Measurements from ENCODE around the gene CDC42EP2. TPM values are rescaled to one million over a fixed set of nuclear protein-coding genes. Genes with fewer than 3 reads are reported as not detected.

CDC42EP2 gene
- total RNA-seq, 2 donors from 2014 or later, result 7.7 to 8.7 TPM

DNA sequence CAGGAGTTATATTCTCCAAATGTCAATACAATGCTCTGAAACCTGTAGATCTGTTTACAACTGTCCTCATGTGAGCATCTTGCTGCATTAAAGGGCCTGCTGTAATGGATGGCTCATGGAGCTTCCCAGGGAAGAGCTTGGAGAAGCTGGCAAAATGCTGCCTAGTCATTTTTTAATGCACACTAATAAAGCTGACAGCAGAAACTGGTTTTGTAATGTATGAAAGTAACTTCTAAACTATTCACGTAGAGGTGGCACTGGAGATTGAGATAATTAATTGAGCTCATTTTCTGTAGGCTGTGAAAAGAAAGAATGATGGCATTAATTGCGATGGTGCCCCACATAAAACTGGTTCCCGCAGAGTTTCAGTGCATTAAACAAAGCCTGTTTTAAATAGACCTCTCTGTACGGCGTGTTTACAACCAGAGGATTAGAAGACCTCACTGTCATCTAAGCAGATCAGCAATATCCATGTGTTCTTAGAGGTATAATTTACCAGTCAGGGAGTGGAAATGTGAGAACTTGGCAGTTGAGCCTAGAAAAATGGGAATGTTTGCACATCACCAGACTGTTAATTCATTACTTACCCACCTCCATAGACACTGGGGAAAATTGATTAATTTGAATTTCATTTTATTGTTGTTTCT lies 36.9 kb upstream of the CDC42EP2 start:
- no peak overlapping the region for H3K27ac ChIP-seq
- intact Hi-C loops (cut with DNase I), result loop anchor here (1.0 to 10.0 kb wide), 2 partner anchors 38 to 247 kb away; partner anchors contain the start of gene SCYL1

DNA sequence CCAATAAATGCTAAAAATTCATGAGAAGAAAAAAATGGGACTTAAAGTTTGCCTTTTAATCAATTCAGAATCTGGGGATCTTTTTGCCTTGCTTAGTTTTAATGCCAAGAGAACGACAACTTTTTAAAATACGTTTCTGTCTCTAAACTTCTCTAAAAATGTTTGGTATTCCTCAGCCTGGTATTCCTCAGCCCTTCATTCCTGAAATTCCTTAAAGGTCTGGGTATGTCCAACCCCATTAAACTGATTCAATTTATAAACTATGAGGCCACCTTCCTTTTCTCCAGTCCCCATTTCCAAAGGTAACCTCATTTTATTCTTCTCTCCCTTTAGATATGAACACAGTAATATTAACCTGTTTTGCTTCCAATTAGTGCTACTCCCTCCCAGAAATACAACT lies 36.3 kb upstream of the CDC42EP2 start:
- no peak overlapping the region for H3K4me3 ChIP-seq
- no peaks in the 10 kb centered on the region for H3K27me3 ChIP-seq (replicated peaks; ENCODE audit: insufficient read depth)
- no peaks in the 10 kb centered on the region for H3K9me3 ChIP-seq
- H3K36me3 ChIP-seq, result no peaks in the 10 kb centered on the region
- intact Hi-C loops (cut with DNase I), result loop anchor here (1.0 to 10.0 kb wide), 2 partner anchors 37 to 246 kb away; partner anchors contain the start of gene SCYL1
- DNase-seq (ENCODE audit: low spot score), result no peak
- H3K27ac ChIP-seq, result no peak overlapping the region
- 77% methylated on average over 2 of the region's 2 CpGs for WGBS
- TF ChIP-seq, protein P1, sequence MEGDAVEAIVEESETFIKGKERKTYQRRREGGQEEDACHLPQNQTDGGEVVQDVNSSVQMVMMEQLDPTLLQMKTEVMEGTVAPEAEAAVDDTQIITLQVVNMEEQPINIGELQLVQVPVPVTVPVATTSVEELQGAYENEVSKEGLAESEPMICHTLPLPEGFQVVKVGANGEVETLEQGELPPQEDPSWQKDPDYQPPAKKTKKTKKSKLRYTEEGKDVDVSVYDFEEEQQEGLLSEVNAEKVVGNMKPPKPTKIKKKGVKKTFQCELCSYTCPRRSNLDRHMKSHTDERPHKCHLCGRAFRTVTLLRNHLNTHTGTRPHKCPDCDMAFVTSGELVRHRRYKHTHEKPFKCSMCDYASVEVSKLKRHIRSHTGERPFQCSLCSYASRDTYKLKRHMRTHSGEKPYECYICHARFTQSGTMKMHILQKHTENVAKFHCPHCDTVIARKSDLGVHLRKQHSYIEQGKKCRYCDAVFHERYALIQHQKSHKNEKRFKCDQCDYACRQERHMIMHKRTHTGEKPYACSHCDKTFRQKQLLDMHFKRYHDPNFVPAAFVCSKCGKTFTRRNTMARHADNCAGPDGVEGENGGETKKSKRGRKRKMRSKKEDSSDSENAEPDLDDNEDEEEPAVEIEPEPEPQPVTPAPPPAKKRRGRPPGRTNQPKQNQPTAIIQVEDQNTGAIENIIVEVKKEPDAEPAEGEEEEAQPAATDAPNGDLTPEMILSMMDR (IDR thresholded peaks at IDR 0.05), result no peak
- TF ChIP-seq POLR2AphosphoS5 (IDR thresholded peaks at IDR 0.05), result no peak
- TF ChIP-seq POLR2A (IDR thresholded peaks at IDR 0.05), result no peak
- H3K4me1 ChIP-seq (replicated peaks), result no peaks in the 10 kb centered on the region

More for the DNA sequence above, 36.9 kb upstream of the CDC42EP2 start:
- TF ChIP-seq, protein P1 (IDR thresholded peaks at IDR 0.05), result no peak
- no peak for TF ChIP-seq POLR2AphosphoS5 (IDR thresholded peaks at IDR 0.05)
- TF ChIP-seq POLR2A (IDR thresholded peaks at IDR 0.05), result no peak
- WGBS, result 49% methylated on average over 5 of the region's 5 CpGs
- Histone ChIP-seq H3K4me1 (replicated peaks) (no peaks in the 10 kb centered on the region), H3K36me3 (no peaks in the 10 kb centered on the region), H3K27me3 (replicated peaks; ENCODE audit: insufficient read depth) (no peaks in the 10 kb centered on the region), H3K4me3 (no peak overlapping the region), H3K9me3 (no peaks in the 10 kb centered on the region)
- no peak for DNase-seq (ENCODE audit: low spot score)

DNA sequence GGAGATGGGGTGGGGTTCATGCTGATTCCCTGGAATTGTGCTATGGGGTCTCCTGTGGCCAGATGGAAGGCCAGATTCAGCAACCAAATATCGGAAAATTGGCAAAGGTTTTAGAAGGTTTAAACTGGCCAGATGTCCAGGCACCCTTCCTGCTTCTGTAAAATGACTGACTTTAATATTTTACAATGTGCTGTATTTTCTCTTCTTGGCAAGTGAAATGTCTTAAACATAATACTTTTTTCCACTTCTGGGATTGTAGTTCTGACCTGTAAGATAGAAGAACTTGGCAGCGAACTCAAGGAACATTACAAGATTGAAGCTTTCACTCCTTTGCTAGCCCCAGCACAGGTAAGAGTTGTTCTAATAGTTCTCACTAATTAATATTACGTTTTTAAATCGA lies 35.4 kb upstream of the CDC42EP2 start:
- Histone ChIP-seq H3K4me3 (no peak overlapping the region), H3K27ac (no peak overlapping the region), H3K4me1 (replicated peaks) (no peaks in the 10 kb centered on the region), H3K36me3 (no peaks in the 10 kb centered on the region), H3K27me3 (replicated peaks; ENCODE audit: insufficient read depth) (no peaks in the 10 kb centered on the region), H3K9me3 (no peaks in the 10 kb centered on the region)
- DNase-seq (ENCODE audit: low spot score), result no peak
- intact Hi-C loops (cut with DNase I), result loop anchor here (10.0 kb wide), 1 partner anchor 246 kb away; the partner anchor contains the start of gene SCYL1
- TF ChIP-seq, protein P1 (IDR thresholded peaks at IDR 0.05), result no peak
- TF ChIP-seq POLR2AphosphoS5 (IDR thresholded peaks at IDR 0.05) (no peak), POLR2A (IDR thresholded peaks at IDR 0.05) (no peak)
- 94% methylated on average over 4 of the region's 4 CpGs for WGBS

DNA sequence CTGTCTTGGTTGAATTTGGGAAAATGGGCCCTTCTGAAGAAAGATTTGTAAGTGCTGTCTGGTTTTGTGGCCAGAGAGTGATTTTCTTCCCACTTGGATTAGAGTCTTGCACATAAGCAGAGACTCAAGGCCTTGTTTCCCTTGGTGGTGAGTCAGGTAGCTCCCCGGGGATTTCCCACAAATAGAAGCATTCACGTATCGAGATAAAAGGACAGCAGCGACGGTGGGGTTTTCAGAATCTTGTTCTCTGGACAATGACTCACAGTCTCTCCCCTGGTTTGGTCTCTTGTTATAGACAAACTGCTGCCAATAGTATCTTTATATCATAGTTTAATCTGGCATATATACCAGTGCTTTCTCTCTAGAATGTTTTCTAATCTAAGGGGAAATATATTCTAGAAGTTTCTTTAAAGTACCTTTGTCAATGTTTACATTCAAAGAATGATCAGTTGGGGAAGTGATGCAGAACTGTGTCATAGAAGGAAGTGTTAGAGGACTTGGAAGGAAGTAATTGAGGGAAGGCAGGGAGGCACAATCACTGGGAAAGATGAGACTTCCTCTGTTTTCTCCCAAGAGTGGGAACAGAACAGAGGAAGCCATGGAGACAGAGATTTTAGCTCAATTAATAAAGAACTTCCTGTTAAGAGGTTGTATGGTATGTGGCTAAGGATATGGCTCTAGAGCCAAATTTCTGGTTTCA lies 34.8 kb upstream of the CDC42EP2 start:
- Histone ChIP-seq H3K9me3 (no peaks in the 10 kb centered on the region), H3K27ac (no peak overlapping the region), H3K4me3 (no peak overlapping the region), H3K4me1 (replicated peaks) (no peaks in the 10 kb centered on the region), H3K27me3 (replicated peaks; ENCODE audit: insufficient read depth) (no peaks in the 10 kb centered on the region), H3K36me3 (no peaks in the 10 kb centered on the region)
- 37% methylated on average over 5 of the region's 5 CpGs for WGBS
- intact Hi-C loops (cut with DNase I), result loop anchor here (10.0 kb wide), 1 partner anchor 245 kb away; the partner anchor contains the start of gene SCYL1
- TF ChIP-seq POLR2A (IDR thresholded peaks at IDR 0.05), result no peak
- TF ChIP-seq POLR2AphosphoS5 (IDR thresholded peaks at IDR 0.05), result no peak
- TF ChIP-seq, protein P1 (IDR thresholded peaks at IDR 0.05), result no peak
- DNase-seq (ENCODE audit: low spot score), result no peak

Measured in prostate gland (tissue), 2 donors.